GM19324 (cell line): ENCODE measurements around the gene COA8.

ENCODE experiments used
- ATAC-seq: cut with Tn5 transposase; IDR thresholded peaks from one replicate; pipeline ENCODE4 v1.9.1; 2021; ENCODE audit warnings: mild to moderate bottlenecking, moderate library complexity; ENCODE audit not compliant: unreplicated experiment, low FRiP score

The COA8 gene

GRCh38 chr14:103562429-103563225 is at the start of gene COA8, which contains the start of gene BAG5:
Gene COA8 (plus strand): TSS chr14:103562960. CDS start chr14:103563002, 42 bp downstream.
Gene BAG5 (minus strand): TSS chr14:103562657. CDS start chr14:103561164, 1,493 bp downstream.
- ATAC-seq: peak; percentile 86

DNA sequence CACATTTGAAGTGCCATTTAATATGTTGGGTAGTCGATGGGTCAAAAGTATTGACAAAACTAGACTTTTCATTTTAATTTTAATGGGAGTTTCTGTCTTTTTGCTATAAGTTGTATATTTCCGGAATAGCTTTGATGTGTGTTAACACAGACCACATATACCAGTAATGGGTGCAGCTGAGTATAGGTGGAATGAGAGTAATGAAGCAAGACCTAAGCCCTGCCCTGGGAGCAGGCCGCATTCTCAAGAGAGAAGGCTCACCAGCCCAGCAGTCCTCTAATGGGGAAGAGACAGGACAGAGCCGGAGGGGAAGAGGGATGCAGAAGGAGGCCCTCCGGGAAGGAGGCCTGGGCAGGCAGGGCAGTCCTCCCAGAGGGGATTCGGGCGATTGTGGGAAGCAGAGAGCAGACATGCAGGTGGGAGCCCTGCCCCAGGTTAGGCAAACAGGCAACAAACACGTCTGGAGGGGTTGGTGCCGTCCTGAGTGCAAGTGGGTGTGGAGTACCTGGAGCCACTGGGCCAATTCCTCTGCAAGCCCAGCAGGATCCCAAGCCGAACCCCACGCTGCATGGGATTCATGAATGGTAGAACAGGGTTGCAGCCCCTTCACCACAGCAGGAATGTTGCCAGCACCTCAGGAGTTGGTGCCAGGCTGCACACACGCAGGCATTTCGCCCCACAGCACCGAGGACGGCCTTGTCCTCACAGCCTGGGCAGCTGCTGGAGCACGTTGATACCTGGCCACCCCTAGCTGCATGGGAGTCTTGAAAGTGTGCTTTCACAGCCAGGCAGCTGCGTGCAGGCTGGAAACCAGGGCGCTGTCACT is 48.0 kb upstream of the COA8 start:
- ATAC-seq: no peak

DNA sequence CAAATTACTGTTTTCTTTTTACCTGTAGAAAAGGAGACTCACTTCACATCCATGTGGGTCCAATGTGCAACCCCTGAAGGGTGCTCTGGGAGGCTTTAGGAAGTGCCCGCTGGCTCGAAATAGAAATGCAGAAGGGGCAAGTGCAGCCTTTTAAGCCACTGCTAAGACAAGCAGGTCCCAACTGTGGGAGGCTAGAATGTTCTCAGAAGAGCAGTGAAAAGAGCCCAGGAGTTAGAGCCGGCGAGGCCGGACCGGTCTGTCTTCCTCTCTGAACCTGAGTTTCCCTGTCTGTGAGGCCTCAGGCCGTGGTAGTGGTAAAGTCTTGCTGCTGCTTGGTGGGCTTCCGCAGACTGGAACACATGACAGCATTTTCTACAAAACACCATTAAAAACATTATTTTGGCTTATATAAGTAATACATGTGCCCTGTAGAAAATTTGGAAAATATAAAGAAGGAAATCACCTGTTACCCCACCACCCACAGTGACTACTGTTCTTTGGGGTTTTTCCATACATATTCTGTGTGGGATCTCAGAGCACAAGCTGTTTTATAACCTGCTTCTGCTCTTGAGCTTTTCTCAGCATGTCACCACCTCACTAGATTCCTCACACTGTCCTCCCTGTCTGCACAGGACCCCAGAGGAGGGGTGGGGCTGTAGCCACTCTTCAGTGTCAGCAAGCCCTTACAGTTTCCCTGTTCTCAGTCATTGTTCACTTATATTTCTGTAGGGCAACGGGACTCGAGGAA is 46.2 kb upstream of the COA8 start:
- no peak for ATAC-seq

GRCh38 chr14:103517174-103517566 is 45.6 kb upstream of the COA8 start:
- ATAC-seq: no peak

DNA sequence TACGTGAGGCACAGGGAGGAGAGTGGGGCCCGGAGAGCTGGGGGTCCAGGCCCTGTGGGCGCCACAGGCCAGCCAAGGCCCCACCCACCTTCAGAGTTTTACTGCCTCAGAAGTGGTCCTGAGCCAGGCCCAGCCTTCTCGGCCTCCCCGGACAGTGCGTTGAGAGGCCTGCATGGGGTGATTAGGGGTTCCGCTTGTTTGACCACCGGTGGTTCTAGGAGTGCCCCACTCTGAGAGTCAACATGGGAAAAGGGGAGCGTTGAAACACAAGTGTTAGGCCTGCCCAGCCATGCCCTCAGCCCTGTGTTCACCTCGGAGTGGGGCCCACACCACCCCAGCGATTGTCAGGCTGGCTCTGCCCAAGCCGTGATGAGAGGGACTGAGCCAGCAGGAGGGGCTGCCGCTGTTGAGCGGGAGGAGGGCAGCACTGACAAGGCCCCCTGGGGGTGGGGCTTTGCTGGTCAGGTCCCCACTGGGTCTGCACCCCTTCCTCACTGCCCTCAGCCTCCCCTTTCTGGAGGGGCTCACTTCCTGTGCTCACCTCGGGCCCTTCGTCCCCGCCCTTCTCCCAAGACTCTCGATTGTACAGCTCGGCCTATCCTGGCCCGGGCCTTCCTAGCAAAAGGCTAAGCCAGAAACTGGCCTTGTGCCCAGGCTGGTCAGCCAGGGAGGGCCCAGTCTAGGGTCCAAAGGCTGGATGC is 44.9 kb upstream of the COA8 start:
- no peak for ATAC-seq

- no peak for ATAC-seq
Observed at GRCh38 chr14:103518422-103519042, 44.2 kb upstream of the COA8 start.

DNA sequence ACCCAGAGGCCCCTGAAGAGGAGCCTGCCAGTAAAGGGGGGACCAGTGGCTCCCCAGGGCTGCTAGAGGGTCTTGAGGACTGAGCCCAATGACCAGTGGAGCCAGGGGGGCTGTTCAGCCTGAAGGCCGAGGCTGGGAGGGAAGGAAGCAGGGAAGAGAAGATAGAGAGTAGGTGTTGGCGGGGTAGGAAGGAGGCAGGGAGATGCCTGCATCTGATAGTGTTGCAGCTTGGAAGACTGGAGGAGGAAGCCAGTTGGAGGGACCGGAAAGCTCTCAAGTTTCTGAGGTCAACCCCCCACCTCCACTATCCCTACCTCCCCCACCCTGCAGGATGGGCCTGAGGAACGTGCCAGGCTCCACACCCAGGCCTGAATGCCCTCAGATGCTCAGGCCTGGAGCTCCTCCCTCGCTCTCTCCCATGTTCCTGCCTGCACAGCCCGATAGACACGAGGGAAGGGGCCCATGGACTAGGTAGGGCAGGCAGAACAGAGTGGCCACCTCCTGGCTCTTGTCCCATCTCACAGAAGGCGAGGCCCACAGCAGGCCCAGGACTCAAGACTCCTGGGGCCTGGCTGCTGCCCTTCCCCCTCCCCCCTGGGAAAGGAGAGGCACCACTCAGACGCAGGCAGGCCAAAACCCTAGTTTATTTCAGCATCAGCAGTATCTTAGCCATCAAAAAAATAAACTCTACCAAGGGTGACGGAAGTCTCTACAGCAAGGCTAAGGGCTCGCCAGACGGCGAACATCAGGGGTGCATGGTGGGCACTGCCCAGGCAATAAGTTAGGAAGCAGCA is 43.5 kb upstream of the COA8 start:
- no peak for ATAC-seq

- ATAC-seq: no peak
Observed at GRCh38 chr14:103519837-103520212, 42.9 kb upstream of the COA8 start.

DNA sequence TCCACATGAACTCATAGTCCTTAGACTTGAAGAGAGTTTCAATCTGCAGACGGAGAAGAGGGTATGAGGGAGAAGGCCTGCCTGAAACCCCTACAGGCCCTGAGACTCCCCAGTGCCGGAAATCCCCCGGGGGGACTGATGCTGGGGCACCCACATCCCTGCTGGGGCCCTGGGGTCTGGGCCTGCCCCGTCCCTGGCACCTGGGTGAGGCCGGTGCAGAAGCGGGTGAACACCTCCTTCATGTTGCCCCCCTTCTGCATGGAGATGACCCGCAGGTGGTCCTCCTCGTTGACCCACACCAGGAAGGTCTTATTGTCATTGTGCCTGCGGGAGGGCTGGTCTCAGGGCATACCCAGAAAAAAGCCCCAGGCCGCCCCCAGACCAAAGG is 42.5 kb upstream of the COA8 start:
- ATAC-seq: no peak

DNA sequence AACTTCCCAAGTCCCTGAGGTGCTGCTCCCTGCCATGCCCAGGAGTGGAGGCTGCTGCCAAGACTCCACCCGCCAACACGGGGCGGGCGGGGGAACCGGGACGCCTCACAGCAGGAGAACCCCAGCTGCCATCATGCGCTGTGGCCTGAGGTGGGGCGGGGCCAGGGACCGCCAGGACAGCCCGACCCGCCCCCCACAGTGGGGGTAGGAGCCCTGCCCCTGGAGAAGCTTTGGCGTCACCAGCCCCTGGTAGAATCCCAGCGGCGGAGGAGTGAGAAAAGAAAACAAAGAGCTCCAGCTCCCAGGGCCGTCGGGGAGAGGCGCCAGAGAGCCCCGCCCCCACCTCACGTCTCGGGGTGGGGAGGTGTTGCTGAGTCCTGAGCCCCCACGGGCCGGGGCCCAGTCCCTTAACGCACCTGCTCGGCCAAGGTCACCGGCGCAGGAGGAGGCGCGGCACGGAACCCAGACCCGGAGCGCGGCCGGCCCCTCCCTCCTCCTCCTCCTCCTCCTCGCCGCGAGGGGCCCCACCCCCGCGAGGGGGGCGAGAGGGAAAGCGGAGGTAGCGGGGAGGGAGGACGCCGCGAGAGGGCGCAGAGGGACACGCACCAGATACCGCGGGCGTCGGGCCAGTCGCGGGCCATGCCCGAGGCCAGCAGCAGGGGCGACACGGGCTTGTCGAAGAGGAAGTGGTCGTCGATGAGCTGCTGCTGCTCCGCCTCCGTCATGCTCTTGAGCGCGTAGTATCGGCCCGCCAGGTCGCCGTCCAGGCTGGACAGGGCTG is 41.9 kb upstream of the COA8 start:
- ATAC-seq: no peak

DNA sequence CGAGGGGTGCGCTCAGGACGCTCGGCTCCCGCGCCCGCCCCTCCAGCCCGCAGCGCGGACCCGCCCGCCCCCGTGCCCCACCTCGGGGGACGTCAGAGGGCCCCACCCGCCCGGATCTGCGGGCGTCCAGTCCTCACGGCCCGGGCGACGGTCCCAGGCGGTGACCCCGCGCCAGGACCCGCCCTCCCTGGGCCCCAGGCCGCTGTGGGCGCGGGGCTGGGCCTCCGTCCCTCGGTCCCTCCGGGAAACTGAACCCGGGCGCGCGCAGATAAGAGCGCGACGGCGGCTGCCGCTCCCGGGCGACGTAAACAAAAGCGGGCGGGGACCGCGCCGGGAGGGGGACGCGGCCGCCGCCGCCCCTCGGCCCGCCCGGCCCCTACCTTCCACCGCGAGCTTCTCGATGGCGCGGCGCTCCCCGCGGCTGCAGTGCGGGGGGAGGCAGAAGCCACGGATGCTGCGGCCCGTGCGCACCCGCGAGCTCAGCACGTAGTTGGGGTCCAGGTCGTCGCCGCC is 41.3 kb upstream of the COA8 start:
- ATAC-seq: no peak

- ATAC-seq: no peak
Observed at GRCh38 chr14:103521951-103522563, 40.7 kb upstream of the COA8 start.

DNA sequence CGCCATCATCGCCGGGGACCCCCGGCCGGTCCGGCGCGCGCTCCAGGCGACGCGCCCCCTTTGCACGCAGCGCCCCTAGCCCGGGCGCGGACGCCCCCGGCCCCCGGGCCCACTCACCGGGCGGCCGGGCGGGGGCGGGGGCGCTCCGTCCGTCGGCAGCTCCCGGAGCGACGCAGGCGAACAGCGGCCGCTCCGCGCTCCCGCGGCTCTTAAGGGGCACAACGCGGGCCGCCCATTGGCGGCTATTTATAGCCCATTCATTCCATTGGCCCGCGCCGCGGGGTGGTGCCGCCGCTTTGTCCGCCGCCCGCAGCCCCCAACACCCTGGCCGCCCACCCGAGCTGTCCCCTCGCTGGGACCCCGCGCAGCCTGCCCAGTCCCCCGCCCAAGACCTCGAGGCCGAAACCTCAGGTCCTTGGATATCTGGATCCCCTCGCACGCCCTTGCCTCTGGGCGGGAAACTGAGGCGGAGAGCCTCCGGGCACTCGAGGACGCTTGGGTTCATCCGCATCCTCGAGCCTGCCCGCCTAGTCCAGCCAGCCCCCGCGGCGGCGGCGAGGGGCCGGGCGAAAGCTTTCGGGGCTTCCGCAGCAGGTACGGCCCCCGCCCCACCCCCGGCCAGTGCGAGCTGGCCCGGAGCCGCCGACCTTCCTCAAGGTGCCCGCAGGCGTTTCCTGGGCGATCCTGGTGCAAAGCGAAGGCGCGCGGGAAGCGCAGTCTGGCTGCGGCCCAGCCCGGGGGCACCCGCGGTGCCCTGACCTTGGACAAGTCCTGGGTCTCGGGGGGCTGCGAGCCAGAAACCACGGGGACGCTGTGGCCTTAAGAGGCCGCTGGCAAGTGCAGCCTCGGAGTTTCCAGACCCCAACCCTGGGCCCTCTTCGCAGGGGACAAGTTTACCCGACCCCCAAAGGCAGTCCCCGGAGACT is 39.8 kb upstream of the COA8 start, which contains the start of gene CKB:
CKB (minus strand) TSS at position 182 of the 926 bp plus-strand sequence. CDS start 337 bp downstream, outside the sequence.
- no peak for ATAC-seq

- ATAC-seq: no peak
Observed at GRCh38 chr14:103523575-103523954, 39.2 kb upstream of the COA8 start.

DNA sequence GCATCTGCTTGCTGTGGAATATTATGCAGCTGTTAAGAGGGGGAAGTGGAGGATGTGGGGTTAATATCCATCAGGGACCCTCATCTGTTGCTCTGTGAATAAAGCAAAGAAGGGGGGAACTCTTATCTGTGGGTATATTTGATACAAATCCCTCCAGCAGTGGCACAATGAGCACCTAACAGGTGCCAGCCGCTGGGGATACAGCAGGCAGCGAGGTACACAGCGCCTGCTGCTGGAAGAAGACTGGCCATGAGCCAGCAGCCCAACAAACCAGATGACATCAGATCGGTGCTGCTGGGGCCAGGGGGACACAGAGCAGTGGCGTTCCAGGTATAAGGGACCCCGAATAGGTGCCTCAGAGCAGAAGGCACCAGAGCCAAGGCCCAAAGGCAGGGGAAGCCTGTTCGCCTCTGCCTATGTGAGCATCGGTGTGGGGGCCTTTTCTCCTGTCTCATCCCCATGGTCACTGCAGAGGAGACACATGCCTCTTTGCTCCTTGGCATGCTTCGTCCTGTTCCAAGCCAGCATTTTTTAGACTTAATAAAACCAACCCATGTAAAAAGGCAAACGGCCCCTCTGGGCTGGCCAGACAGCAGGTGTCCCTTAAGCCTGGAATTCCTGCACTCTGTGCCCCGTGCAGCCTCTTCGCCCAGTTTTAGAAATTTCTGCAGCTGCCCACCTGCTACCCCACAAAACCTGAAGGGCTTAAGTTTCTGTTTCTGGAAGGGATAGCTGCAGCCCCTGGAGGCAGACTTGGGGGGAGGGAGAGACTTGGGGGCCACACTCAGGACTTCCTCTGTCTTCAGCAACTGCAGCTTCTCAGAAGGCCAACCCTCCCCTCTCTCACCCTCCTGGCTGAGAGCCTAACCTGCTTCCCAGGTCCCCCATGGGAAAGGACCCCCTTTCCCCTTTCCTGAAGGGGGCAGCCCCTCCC is 38.5 kb upstream of the COA8 start:
- no peak for ATAC-seq
